ENCODE data around the gene ADRM1.

ADRM1 gene

GRCh38 chr20:62350098-62350628, 47.4 kb downstream of the ADRM1 start:
- TF ChIP-seq, protein P1, sequence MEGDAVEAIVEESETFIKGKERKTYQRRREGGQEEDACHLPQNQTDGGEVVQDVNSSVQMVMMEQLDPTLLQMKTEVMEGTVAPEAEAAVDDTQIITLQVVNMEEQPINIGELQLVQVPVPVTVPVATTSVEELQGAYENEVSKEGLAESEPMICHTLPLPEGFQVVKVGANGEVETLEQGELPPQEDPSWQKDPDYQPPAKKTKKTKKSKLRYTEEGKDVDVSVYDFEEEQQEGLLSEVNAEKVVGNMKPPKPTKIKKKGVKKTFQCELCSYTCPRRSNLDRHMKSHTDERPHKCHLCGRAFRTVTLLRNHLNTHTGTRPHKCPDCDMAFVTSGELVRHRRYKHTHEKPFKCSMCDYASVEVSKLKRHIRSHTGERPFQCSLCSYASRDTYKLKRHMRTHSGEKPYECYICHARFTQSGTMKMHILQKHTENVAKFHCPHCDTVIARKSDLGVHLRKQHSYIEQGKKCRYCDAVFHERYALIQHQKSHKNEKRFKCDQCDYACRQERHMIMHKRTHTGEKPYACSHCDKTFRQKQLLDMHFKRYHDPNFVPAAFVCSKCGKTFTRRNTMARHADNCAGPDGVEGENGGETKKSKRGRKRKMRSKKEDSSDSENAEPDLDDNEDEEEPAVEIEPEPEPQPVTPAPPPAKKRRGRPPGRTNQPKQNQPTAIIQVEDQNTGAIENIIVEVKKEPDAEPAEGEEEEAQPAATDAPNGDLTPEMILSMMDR (IDR thresholded peaks at IDR 0.05; ENCODE audit: low read depth, low read length, poor library complexity, severe bottlenecking), result no peak
- TF ChIP-seq EZH2phosphoT487 (IDR thresholded peaks at IDR 0.05; ENCODE audit: borderline replicate concordance, low read length), result no peak
- Histone ChIP-seq H3K27ac (ENCODE audit: low read depth, low read length) (no peak overlapping the region), H3K79me2 (ENCODE audit: control insufficient read depth, low read length) (no peaks in the 10 kb centered on the region), H3K36me3 (ENCODE audit: control insufficient read depth, low read length) (peaks cover 3% of the 10 kb centered on the region), H3F3A (ENCODE audit: control insufficient read depth, insufficient read depth) (no peaks in the 10 kb centered on the region), H3K4me1 (ENCODE audit: control insufficient read depth, low read length) (peaks cover 6% of the 10 kb centered on the region), H3K27me3 (ENCODE audit: control insufficient read depth, low read length) (no peaks in the 10 kb centered on the region), H3K4me3 (ENCODE audit: low read length) (no peak overlapping the region), H3K4me2 (ENCODE audit: low read length) (no peak overlapping the region), H4K20me1 (ENCODE audit: control insufficient read depth, insufficient read depth, low read depth, low read length) (no peaks in the 10 kb centered on the region), H3K9me3 (ENCODE audit: control insufficient read depth, insufficient read depth, low read length) (no peaks in the 10 kb centered on the region), H3K9me2 (replicated peaks; ENCODE audit: control insufficient read depth, low read length) (no peaks in the 10 kb centered on the region)

- Histone ChIP-seq H3K4me1 (ENCODE audit: control insufficient read depth, low read length) (peaks cover under 1% of the 10 kb centered on the region; the same call in 1 of the 2 replicates), H3K79me2 (ENCODE audit: control insufficient read depth, low read length) (no peaks in the 10 kb centered on the region), H3F3A (ENCODE audit: control insufficient read depth, insufficient read depth) (no peaks in the 10 kb centered on the region), H4K20me1 (ENCODE audit: control insufficient read depth, insufficient read depth, low read depth, low read length) (no peaks in the 10 kb centered on the region), H3K4me3 (ENCODE audit: low read length) (no peak overlapping the region), H3K9me2 (replicated peaks; ENCODE audit: control insufficient read depth, low read length) (no peaks in the 10 kb centered on the region), H3K27me3 (ENCODE audit: control insufficient read depth, low read length) (no peaks in the 10 kb centered on the region), H3K4me2 (ENCODE audit: low read length) (no peak overlapping the region), H3K36me3 (ENCODE audit: control insufficient read depth, low read length) (no peaks in the 10 kb centered on the region; the same call in none of the 2 replicates), H3K9me3 (ENCODE audit: control insufficient read depth, insufficient read depth, low read length) (no peaks in the 10 kb centered on the region), H3K27ac (ENCODE audit: low read depth, low read length) (no peak overlapping the region)
- no peak for TF ChIP-seq EZH2phosphoT487 (IDR thresholded peaks at IDR 0.05; ENCODE audit: borderline replicate concordance, low read length)
- TF ChIP-seq, protein P1 (IDR thresholded peaks at IDR 0.05; ENCODE audit: low read depth, low read length, poor library complexity, severe bottlenecking), result no peak
Measured at GRCh38 chr20:62350629-62351422, 48.0 kb downstream of the ADRM1 start.

DNA sequence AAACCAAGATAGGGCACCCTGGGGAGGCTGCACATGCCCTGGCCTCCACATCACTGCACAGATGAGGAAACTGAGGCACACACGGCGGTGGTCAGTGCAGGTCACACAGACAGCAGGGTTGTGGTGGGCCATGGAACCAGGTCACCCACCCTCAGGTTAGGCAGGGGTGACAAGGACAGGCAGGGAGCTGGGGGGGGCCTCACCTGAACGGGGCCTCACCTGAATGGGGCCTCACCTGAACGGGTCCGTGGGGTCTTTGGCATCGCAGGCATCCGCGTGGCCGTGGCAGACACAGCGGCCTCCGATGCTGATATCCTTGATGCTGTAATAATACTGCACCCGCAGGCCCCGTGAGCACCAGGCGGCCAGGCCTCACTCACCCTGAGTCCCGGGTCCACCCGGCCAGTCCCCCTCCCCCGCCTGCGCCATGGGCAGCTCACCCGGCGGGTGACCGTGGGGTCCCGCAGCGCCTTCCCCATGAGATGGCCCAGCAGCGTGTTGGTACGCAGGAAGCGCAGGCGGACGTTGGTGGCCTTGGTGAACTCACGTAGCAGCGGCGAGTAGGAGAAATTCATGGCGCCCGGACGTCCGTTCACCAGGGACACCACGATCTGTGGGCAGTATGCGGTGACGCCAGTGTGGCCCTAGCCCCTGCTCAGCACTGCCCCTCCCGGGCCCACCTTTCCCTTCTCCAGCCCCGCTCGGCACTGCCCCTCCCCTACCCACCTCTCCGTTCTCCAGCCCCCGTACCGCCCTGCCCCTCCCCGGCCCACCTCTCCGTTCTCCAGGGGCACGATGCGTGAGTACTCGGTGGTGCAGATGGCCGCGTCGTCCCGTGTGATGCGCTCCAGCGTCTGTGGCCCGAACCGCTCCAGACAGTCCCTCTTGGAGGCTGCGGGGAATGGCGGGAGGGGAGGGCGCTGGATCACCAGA, 48.9 kb downstream of the ADRM1 start:
- Histone ChIP-seq H3K4me1 (ENCODE audit: control insufficient read depth, low read length) (no peaks in the 10 kb centered on the region), H3F3A (ENCODE audit: control insufficient read depth, insufficient read depth) (no peaks in the 10 kb centered on the region)

More for the DNA sequence above, 48.9 kb downstream of the ADRM1 start:
- no peak overlapping the region for H3K27ac ChIP-seq (ENCODE audit: low read depth, low read length)
- no peaks in the 10 kb centered on the region for H3K9me3 ChIP-seq (ENCODE audit: control insufficient read depth, insufficient read depth, low read length)
- H3K9me2 ChIP-seq (replicated peaks; ENCODE audit: control insufficient read depth, low read length), result no peaks in the 10 kb centered on the region
- H3K27me3 ChIP-seq (ENCODE audit: control insufficient read depth, low read length), result no peaks in the 10 kb centered on the region
- no peak overlapping the region for H3K4me3 ChIP-seq (ENCODE audit: low read length)
- H3K79me2 ChIP-seq (ENCODE audit: control insufficient read depth, low read length), result no peaks in the 10 kb centered on the region
- H3K36me3 ChIP-seq (ENCODE audit: control insufficient read depth, low read length), result no peaks in the 10 kb centered on the region; the same call in none of the 2 replicates
- TF ChIP-seq, protein P1 (IDR thresholded peaks at IDR 0.05; ENCODE audit: low read depth, low read length, poor library complexity, severe bottlenecking), result no peak
- TF ChIP-seq EZH2phosphoT487 (IDR thresholded peaks at IDR 0.05; ENCODE audit: borderline replicate concordance, low read length), result no peak
- H4K20me1 ChIP-seq (ENCODE audit: control insufficient read depth, insufficient read depth, low read depth, low read length), result no peaks in the 10 kb centered on the region
- no peak overlapping the region for H3K4me2 ChIP-seq (ENCODE audit: low read length)

All from DOHH2 (cell line).